HCT116 (cell line): ENCODE data around the gene TEX261. TPM values are rescaled to one million over a fixed set of nuclear protein-coding genes. Genes with fewer than 3 reads are reported as not detected.

Experiments used
- ATAC-seq: fragments of 200-7000 bp; cut with Tn5 transposase; 2 replicates; pipeline ENCODE4 v1.9.1; 2020; ENCODE audit warnings: mild to moderate bottlenecking, moderate library complexity
- BruUV-seq: library from RNA; stranded (reverse); fragments of 400-500 nt; replicated peaks from 2 replicates; lab custom pipeline; 2021; lab: Mats Ljungman, UMichigan
- CTCF ChIA-PET: fragments of 300-600 bp; sonication (Branson Sonifier 250); formaldehyde crosslinking; loops from one replicate; lab custom pipeline; 2021; ENCODE audit warnings: antibody characterized with exemption; lab: Charles Lee
- POLR2A ChIA-PET: fragments of 300-600, 350-600 bp; sonication (Branson Sonifier 250); formaldehyde crosslinking; loops from one replicate; lab custom pipeline; 2021; ENCODE audit warnings: antibody characterized with exemption; lab: Charles Lee
- RAD21 ChIA-PET, 2 experiments: fragments of 300-600 bp; sonication (Branson Sonifier 250); formaldehyde crosslinking; loops; one replicate each; lab custom pipeline; 2023; ENCODE audit warnings: low total read pairs in 2 of 2; ENCODE audit not compliant: uncharacterized antibody in 2 of 2, unreplicated experiment in 2 of 2, low non-redundant PET in 1 of 2; lab: Charles Lee
- DNase-seq: peaks from one replicate; pipeline ENCODE4 v3.0.0-alpha.2; 2010; ENCODE audit warnings: low read depth, low spot score
- H2AFZ ChIP-seq: fragments of 200-600 bp; shearing (Covaris generic), sonication (generic); 2 replicates; pipeline ENCODE4 v1.6.1; 2017; ENCODE audit warnings: low read depth, mixed run types, mixed read lengths, antibody characterized with exemption, low read length; ENCODE audit not compliant: poor library complexity, severe bottlenecking
- H3K27ac ChIP-seq: 2 replicates; pipeline ENCODE4 v1.5.1; 2012; ENCODE audit warnings: low read depth, low read length
- H3K27me3 ChIP-seq: fragments of 200-600 bp; sonication (generic); 2 replicates; pipeline ENCODE4 v1.6.1; 2016; ENCODE audit warnings: mixed run types, low read length, mixed read lengths; ENCODE audit not compliant: insufficient read depth
- H3K36me3 ChIP-seq, 2 experiments: fragments of 200-500 bp in 1 of 2; fragments of 200-600 bp in 1 of 2; sonication (Bioruptor generic) in 1 of 2; sonication (generic) in 1 of 2; 2 replicates each; pipeline versions ENCODE4 v1.5.1 to v1.6.1; 2014 to 2016; ENCODE audit warnings: low read length in 2 of 2, inconsistent platforms in 1 of 2, mixed read lengths in 1 of 2, mixed run types in 1 of 2; ENCODE audit not compliant: insufficient read depth in 2 of 2, control insufficient read depth in 1 of 2
- H3K4me1 ChIP-seq, 2 experiments: fragments of 200-600 bp in 1 of 2; sonication (generic) in 1 of 2; 2 replicates each; pipeline versions ENCODE4 v1.5.1 to v1.6.1; 2012 to 2017; ENCODE audit warnings: low read length in 2 of 2, inconsistent platforms in 1 of 2, mild to moderate bottlenecking in 1 of 2, mixed read lengths in 1 of 2, mixed run types in 1 of 2, moderate library complexity in 1 of 2; ENCODE audit not compliant: insufficient read depth in 2 of 2, control insufficient read depth in 1 of 2
- H3K4me2 ChIP-seq: fragments of 200-600 bp; sonication (generic); 2 replicates; pipeline ENCODE4 v1.6.1; 2017; ENCODE audit warnings: mixed run types, low read length, mixed read lengths
- H3K4me3 ChIP-seq, 2 experiments: fragments of 200-600 bp in 1 of 2; sonication (generic) in 1 of 2; replicated peaks in 1 of 2; 2 replicates each; pipeline ENCODE4 v1.5.1; 2011 to 2016; ENCODE audit warnings: low read length in 2 of 2, control low read depth in 1 of 2, low read depth in 1 of 2, mild to moderate bottlenecking in 1 of 2, mixed read lengths in 1 of 2, mixed run types in 1 of 2
- H3K79me2 ChIP-seq: fragments of 200-600 bp; sonication (generic); 2 replicates; pipeline ENCODE4 v1.6.1; 2017; ENCODE audit warnings: mild to moderate bottlenecking, mixed run types, low read length, moderate library complexity, mixed read lengths; ENCODE audit not compliant: insufficient read depth
- H3K9ac ChIP-seq: fragments of 200-600 bp; sonication (generic); 2 replicates; pipeline ENCODE4 v1.6.1; 2016; ENCODE audit warnings: low read length, mixed read lengths
- H3K9me2 ChIP-seq: fragments of 200-600 bp; sonication (generic), shearing (Covaris generic); 2 replicates; pipeline ENCODE4 v1.6.1; 2017; ENCODE audit warnings: mixed run types, mild to moderate bottlenecking, moderate library complexity; ENCODE audit not compliant: insufficient read depth
- H3K9me3 ChIP-seq, 2 experiments: fragments of 200-500 bp in 1 of 2; fragments of 200-600 bp in 1 of 2; sonication (Bioruptor generic) in 1 of 2; sonication (generic) in 1 of 2; 2 replicates each; pipeline ENCODE4 v1.6.1; 2014 to 2017; ENCODE audit warnings: low read length in 2 of 2, mixed read lengths in 2 of 2, inconsistent platforms in 1 of 2, low read depth in 1 of 2, mild to moderate bottlenecking in 1 of 2, mixed run types in 1 of 2, moderate library complexity in 1 of 2; ENCODE audit not compliant: control insufficient read depth in 1 of 2, insufficient read depth in 1 of 2
- H4K20me1 ChIP-seq: fragments of 200-600 bp; sonication (generic), shearing (Covaris generic); 2 replicates; pipeline ENCODE4 v1.6.1; 2017; ENCODE audit warnings: mixed run types, mild to moderate bottlenecking, moderate library complexity; ENCODE audit not compliant: insufficient read depth
- EGR1 ChIP-seq: IDR thresholded peaks from 2 replicates; pipeline ENCODE4 v1.6.1; 2012; ENCODE audit warnings: low read depth
- SIN3A ChIP-seq: IDR thresholded peaks from 2 replicates; pipeline ENCODE4 v1.6.1; 2012; ENCODE audit warnings: low read depth
- TCF7L2 ChIP-seq: IDR thresholded peaks from 2 replicates; pipeline ENCODE4 v1.7.0; 2011; ENCODE audit warnings: borderline replicate concordance, inconsistent platforms; ENCODE audit not compliant: insufficient read depth, insufficient read length; ENCODE audit errors: extremely low read depth
- intact Hi-C: fragments of 100-400 bp; cut with micrococcal nuclease; formaldehyde crosslinking; loops from 2 replicates; pipeline ENCODE4 v1.10.0; 2022
- total RNA-seq: library from RNA; stranded (reverse); gene quantifications from one replicate; pipeline ENCODE4 v1.2.1, GENCODE V29; 2021; ENCODE audit not compliant: unreplicated experiment
- TF ChIP-seq, protein P1 (sequence below): IDR thresholded peaks from 2 replicates; pipeline ENCODE4 v1.6.1; 2012; ENCODE audit warnings: low read depth
- TF ChIP-seq, protein P2 (sequence below): IDR thresholded peaks from 2 replicates; pipeline ENCODE4 v1.6.1; 2012

Gene TEX261
- total RNA-seq, 1 experiment from 2014 or later, result 37.9 TPM

DNA sequence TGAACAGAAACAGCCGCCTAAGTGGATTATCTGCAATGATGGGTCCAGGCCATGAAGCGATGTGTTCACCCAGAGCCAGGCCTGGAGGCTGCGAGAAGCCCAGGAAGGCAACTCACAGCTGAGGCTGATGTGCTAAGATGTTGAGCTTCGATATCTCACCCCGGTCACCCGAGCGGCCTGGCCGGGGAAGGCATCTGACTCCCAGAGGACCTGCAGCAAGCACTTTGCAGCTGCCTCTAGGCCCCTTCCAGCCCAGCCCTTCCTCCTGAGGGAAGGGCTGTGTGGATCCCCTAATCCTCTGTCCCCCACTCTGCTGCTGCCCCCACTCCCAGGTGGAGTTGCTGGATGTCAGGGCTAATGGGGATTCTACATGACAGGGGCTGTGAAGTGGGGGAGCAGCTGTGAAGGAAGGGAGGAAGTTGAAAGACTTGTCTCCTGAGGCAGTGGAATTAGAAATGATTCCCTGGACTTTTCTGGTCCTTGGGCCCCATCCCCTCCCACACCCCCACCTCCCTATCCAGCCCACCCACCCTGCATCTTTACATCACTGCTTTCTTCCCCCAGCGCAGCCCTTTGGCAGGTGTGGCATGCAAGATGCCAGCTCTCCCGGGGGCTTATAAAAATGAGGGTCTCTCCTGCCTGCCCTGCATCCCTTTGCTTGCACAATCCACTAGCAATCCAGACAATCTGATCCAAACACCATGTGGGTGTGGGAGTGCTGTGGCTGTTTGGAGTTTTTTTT is 54.7 kb downstream of the TEX261 start:
- ChIA-PET POLR2A (no interaction called here), RAD21 (no interaction called here), CTCF (interaction anchor here (0.7 kb wide), 1 partner anchor 8 kb away, joined by 3 read pairs; no protein-coding TSS in a partner anchor)
- Histone ChIP-seq H3K9me2 (no peaks in the 10 kb centered on the region), H3K4me2 (no peak overlapping the region), H3K36me3 (no peaks in the 10 kb centered on the region; a peak in 1 of 4 replicates), H4K20me1 (no peaks in the 10 kb centered on the region), H3K27me3 (no peaks in the 10 kb centered on the region), H3K4me3 (no peak overlapping the region), H3K79me2 (no peaks in the 10 kb centered on the region), H2AFZ (no peak overlapping the region), H3K27ac (no peak overlapping the region), H3K4me1 (peaks cover 0 to 4% of the 10 kb centered on the region in 2 experiments; a peak in 1 of 4 replicates), H3K9ac (no peak overlapping the region), H3K9me3 (no peaks in the 10 kb centered on the region)
- no TSS peak for BruUV-seq
- intact Hi-C loops, result loop anchor here (10.0 kb wide), 1 partner anchor 635 kb away; the partner anchor contains the start of gene FAM136A
- no peak for ATAC-seq
- no peak for DNase-seq
- TF ChIP-seq SIN3A (no peak), TCF7L2 (no peak), EGR1 (no peak)
- TF ChIP-seq, protein P1, sequence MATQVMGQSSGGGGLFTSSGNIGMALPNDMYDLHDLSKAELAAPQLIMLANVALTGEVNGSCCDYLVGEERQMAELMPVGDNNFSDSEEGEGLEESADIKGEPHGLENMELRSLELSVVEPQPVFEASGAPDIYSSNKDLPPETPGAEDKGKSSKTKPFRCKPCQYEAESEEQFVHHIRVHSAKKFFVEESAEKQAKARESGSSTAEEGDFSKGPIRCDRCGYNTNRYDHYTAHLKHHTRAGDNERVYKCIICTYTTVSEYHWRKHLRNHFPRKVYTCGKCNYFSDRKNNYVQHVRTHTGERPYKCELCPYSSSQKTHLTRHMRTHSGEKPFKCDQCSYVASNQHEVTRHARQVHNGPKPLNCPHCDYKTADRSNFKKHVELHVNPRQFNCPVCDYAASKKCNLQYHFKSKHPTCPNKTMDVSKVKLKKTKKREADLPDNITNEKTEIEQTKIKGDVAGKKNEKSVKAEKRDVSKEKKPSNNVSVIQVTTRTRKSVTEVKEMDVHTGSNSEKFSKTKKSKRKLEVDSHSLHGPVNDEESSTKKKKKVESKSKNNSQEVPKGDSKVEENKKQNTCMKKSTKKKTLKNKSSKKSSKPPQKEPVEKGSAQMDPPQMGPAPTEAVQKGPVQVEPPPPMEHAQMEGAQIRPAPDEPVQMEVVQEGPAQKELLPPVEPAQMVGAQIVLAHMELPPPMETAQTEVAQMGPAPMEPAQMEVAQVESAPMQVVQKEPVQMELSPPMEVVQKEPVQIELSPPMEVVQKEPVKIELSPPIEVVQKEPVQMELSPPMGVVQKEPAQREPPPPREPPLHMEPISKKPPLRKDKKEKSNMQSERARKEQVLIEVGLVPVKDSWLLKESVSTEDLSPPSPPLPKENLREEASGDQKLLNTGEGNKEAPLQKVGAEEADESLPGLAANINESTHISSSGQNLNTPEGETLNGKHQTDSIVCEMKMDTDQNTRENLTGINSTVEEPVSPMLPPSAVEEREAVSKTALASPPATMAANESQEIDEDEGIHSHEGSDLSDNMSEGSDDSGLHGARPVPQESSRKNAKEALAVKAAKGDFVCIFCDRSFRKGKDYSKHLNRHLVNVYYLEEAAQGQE, result no peak
- TF ChIP-seq, protein P2, sequence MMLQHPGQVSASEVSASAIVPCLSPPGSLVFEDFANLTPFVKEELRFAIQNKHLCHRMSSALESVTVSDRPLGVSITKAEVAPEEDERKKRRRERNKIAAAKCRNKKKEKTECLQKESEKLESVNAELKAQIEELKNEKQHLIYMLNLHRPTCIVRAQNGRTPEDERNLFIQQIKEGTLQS, result no peak
